ENCODE results near the gene CRYBG2. TPM values are rescaled to one million over a fixed set of nuclear protein-coding genes. Genes with fewer than 3 reads are reported as not detected.

Gene CRYBG2
- polyA plus RNA-seq, 1 donor (not counting 4 experiments of a cell fraction or from before 2014, with no cell fraction given) = 7.9 TPM

DNA sequence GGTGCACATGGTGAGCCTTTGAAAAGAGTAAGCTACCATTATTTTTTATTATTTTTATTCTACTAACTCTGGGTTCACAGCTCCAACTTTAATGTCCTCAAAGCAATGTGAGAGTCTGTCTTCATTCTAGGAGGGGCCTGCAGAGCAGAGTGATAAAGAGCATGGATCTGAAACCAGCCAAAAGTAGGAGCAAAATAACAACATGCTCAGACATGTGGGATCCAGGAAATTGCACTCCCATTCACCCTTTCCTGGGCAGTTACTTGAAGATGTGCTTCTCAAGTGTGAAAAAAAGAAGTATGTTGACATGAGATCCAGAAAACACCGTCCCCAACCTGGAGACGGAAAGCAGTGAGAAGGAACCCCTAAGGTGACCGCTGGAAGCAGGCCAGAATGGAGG, 48.0 kb upstream of the CRYBG2 start:
- Histone ChIP-seq H4K20me1 (ENCODE audit: control insufficient read depth, extremely low read depth, insufficient read depth, low read length) (no peaks in the 10 kb centered on the region), H3K4me1 (ENCODE audit: control insufficient read depth, extremely low read depth, insufficient read depth, low read length) (peaks cover 11% of the 10 kb centered on the region), H3K4me2 (ENCODE audit: control insufficient read depth, extremely low read depth, insufficient read depth, low read depth, low read length) (peak overlapping the region; percentile 36), H3K27ac (ENCODE audit: control insufficient read depth, insufficient read depth, low read length) (no peak overlapping the region), H3K9ac (ENCODE audit: control insufficient read depth, extremely low read depth, insufficient read depth, low read length) (no peak overlapping the region), H3K36me3 (ENCODE audit: control insufficient read depth in 2 of 2, extremely low read depth in 1 of 2, insufficient read depth in 2 of 2, low read length in 2 of 2) (no peaks in the 10 kb centered on the region), H2AFZ (ENCODE audit: control insufficient read depth, low read length) (no peak overlapping the region), H3K27me3 (ENCODE audit: control insufficient read depth, extremely low read depth, insufficient read depth, low read length) (no peaks in the 10 kb centered on the region), H3K9me1 (ENCODE audit: control insufficient read depth, extremely low read depth, insufficient read depth, low read length) (no peaks in the 10 kb centered on the region), H3K9me3 (ENCODE audit: control insufficient read depth, low read depth, low read length) (no peaks in the 10 kb centered on the region), H3K79me2 (ENCODE audit: control insufficient read depth, insufficient read depth, low read length) (no peaks in the 10 kb centered on the region), H3K4me3 (ENCODE audit: control insufficient read depth in 2 of 3, extremely low read depth in 1 of 3, insufficient read depth in 2 of 3, low read depth in 1 of 3, low read length in 3 of 3) (no peak overlapping the region)
- dilution Hi-C loops (cut with MboI; ENCODE audit: extremely low pct_ligation_motif_present, low sequenced_read_pairs) = no loop called here
- DNase-seq (ENCODE audit: low read depth, low spot score) (no peak), FAIRE-seq (peak; percentile 89)
- TF ChIP-seq EZH2 (IDR thresholded peaks at IDR 0.05; ENCODE audit: low read length) = no peak
- TF ChIP-seq, protein P1, sequence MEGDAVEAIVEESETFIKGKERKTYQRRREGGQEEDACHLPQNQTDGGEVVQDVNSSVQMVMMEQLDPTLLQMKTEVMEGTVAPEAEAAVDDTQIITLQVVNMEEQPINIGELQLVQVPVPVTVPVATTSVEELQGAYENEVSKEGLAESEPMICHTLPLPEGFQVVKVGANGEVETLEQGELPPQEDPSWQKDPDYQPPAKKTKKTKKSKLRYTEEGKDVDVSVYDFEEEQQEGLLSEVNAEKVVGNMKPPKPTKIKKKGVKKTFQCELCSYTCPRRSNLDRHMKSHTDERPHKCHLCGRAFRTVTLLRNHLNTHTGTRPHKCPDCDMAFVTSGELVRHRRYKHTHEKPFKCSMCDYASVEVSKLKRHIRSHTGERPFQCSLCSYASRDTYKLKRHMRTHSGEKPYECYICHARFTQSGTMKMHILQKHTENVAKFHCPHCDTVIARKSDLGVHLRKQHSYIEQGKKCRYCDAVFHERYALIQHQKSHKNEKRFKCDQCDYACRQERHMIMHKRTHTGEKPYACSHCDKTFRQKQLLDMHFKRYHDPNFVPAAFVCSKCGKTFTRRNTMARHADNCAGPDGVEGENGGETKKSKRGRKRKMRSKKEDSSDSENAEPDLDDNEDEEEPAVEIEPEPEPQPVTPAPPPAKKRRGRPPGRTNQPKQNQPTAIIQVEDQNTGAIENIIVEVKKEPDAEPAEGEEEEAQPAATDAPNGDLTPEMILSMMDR (optimal IDR thresholded peaks at IDR 0.05 in 1 of 3, IDR thresholded peaks at IDR 0.05 in 1 of 3, conservative IDR thresholded peaks at IDR 0.05 in 1 of 3; ENCODE audit: extremely low read depth in 1 of 3, insufficient read depth in 2 of 3, low read length in 3 of 3) = no peak

GRCh38 chr1:26399034-26399433, 45.1 kb upstream of the CRYBG2 start:
- Histone ChIP-seq H3K79me2 (ENCODE audit: control insufficient read depth, insufficient read depth, low read length) (no peaks in the 10 kb centered on the region), H3K9me3 (ENCODE audit: control insufficient read depth, low read depth, low read length) (no peaks in the 10 kb centered on the region), H3K36me3 (ENCODE audit: control insufficient read depth in 2 of 2, extremely low read depth in 1 of 2, insufficient read depth in 2 of 2, low read length in 2 of 2) (no peaks in the 10 kb centered on the region), H3K27me3 (ENCODE audit: control insufficient read depth, extremely low read depth, insufficient read depth, low read length) (no peaks in the 10 kb centered on the region), H4K20me1 (ENCODE audit: control insufficient read depth, extremely low read depth, insufficient read depth, low read length) (no peaks in the 10 kb centered on the region), H3K9ac (ENCODE audit: control insufficient read depth, extremely low read depth, insufficient read depth, low read length) (no peak overlapping the region), H3K4me1 (ENCODE audit: control insufficient read depth, extremely low read depth, insufficient read depth, low read length) (peaks cover 11% of the 10 kb centered on the region), H3K27ac (ENCODE audit: control insufficient read depth, insufficient read depth, low read length) (no peak overlapping the region), H3K4me3 (ENCODE audit: control insufficient read depth in 2 of 3, extremely low read depth in 1 of 3, insufficient read depth in 2 of 3, low read depth in 1 of 3, low read length in 3 of 3) (no peak overlapping the region), H3K4me2 (ENCODE audit: control insufficient read depth, extremely low read depth, insufficient read depth, low read depth, low read length) (no peak overlapping the region), H2AFZ (ENCODE audit: control insufficient read depth, low read length) (no peak overlapping the region), H3K9me1 (ENCODE audit: control insufficient read depth, extremely low read depth, insufficient read depth, low read length) (no peaks in the 10 kb centered on the region)
- FAIRE-seq (no peak), DNase-seq (ENCODE audit: low read depth, low spot score) (no peak)
- dilution Hi-C loops (cut with MboI; ENCODE audit: extremely low pct_ligation_motif_present, low sequenced_read_pairs) = no loop called here
- TF ChIP-seq, protein P1 (optimal IDR thresholded peaks at IDR 0.05 in 1 of 3, IDR thresholded peaks at IDR 0.05 in 1 of 3, conservative IDR thresholded peaks at IDR 0.05 in 1 of 3; ENCODE audit: extremely low read depth in 1 of 3, insufficient read depth in 2 of 3, low read length in 3 of 3) = no peak
- TF ChIP-seq EZH2 (IDR thresholded peaks at IDR 0.05; ENCODE audit: low read length) = no peak
